Duodenal mucosa (tissue), 2 donors: ENCODE measurements around the gene AMZ2.
A peak's percentile ranks its signal among the peaks of the same experiment; 100 is the strongest.
"Not testable (repeated sequence)": the region's sequence is repeated elsewhere in the genome, so short reads cannot be mapped to it uniquely, and the experiment has no call there.

ENCODE experiments used
- H3K27ac ChIP-seq: one replicate; pipeline ENCODE4 v1.7.0; 2013; ENCODE audit warnings: low read depth, low read length
- H3K27me3 ChIP-seq, 2 donors: one replicate each; pipeline ENCODE4 v1.7.0; 2013; ENCODE audit warnings: low read length in 2 of 2, control low read depth in 1 of 2; ENCODE audit not compliant: insufficient read depth in 2 of 2, control insufficient read depth in 1 of 2
- H3K36me3 ChIP-seq, 2 donors: one replicate each; pipeline ENCODE4 v1.7.0; 2013; ENCODE audit warnings: low read length in 2 of 2, control low read depth in 1 of 2; ENCODE audit not compliant: insufficient read depth in 2 of 2, control insufficient read depth in 1 of 2
- H3K4me1 ChIP-seq, 2 donors: one replicate each; pipeline ENCODE4 v1.7.0; 2013; ENCODE audit warnings: low read length in 2 of 2, control low read depth in 1 of 2; ENCODE audit not compliant: insufficient read depth in 2 of 2, control insufficient read depth in 1 of 2
- H3K4me3 ChIP-seq, 2 donors: one replicate each; pipeline ENCODE4 v1.7.0; 2013; ENCODE audit warnings: low read length in 2 of 2, low read depth in 1 of 2
- H3K9ac ChIP-seq, 2 donors: one replicate each; pipeline ENCODE4 v1.7.0; 2013; ENCODE audit warnings: low read length in 2 of 2, low read depth in 1 of 2
- H3K9me3 ChIP-seq, 2 donors: one replicate each; pipeline ENCODE4 v1.7.0; 2013; ENCODE audit warnings: low read length in 2 of 2, control low read depth in 1 of 2; ENCODE audit not compliant: control insufficient read depth in 1 of 2

Gene AMZ2

DNA sequence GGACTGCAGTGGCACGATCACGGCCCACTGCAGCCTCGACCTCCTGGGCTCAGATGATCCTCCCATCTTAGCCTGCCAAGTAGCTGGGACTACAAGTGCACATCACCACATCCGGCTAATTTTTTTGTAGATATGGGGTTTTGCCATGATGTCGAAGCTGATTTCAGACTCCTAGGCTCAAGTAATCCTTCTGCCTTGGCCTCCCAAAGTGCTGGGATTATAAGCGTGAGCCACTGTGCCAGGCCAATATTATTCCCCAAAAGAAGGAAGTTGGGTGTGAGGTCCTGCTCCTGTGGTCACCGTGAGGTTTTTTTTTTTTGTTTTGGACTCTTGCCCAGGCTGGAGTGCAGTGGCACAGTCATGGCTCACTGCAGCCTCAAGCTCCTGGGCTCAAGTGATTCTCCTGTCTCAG lies 1.5 kb downstream of the AMZ2 start:
- Histone ChIP-seq H3K9ac (no peak overlapping the region), H3K9me3 (no peaks in the 10 kb centered on the region), H3K27ac (no peak overlapping the region), H3K27me3 (no peaks in the 10 kb centered on the region), H3K4me3 (no peak overlapping the region), H3K36me3 (no peaks in the 10 kb centered on the region), H3K4me1 (peaks cover 6 to 9% of the 10 kb centered on the region in 2 donors)

DNA sequence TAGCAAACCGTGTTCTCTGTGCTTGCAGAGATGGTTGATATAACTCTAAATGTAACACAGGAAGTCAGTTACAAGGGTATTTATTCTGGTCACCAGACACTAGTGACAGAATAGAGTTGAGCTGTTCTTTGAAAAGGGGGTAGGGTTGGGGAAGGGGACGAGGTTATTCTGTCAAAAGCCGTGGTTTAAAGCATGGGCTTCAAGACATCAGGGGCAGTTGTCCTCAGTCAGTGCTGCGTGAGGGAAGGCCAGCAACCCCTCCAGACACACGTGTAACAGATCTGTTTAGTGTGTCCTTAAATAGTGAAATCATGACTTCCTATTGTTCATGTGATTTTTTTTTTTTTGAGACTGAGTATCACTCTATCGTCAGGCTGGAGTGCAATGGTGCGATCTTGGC lies 5.6 kb downstream of the AMZ2 start:
- not testable (repeated sequence) for H3K4me3 ChIP-seq, H3K9ac ChIP-seq, H3K27me3 ChIP-seq, H3K9me3 ChIP-seq, H3K27ac ChIP-seq, H3K36me3 ChIP-seq
- H3K4me1 ChIP-seq = peaks cover 3 to 13% of the 10 kb centered on the region in 2 donors

DNA sequence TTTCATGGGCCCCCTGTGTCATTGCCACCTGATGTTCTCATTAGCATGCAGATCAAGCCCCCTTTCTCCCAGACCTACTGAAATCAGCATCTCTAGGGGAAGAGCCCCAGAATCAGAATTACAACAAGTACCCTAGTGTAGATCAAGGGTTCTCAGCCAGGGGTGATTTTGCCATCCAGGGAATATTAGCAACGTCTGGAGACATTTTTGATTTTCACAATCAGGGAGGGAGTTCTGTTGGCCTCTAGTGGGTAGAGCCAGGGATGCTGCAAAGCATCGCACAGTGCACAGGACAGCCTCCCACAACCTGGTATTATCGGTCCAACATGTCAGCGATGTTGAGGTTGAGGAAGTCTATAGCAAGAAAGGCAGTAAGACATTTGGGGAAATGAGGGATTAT lies 7.3 kb downstream of the AMZ2 start:
- peaks cover 0 to 6% of the 10 kb centered on the region in 2 donors for H3K4me1 ChIP-seq
- H3K4me3 ChIP-seq = no peak overlapping the region
- H3K27ac ChIP-seq = no peak overlapping the region
- H3K36me3 ChIP-seq = peaks cover 0 to 6% of the 10 kb centered on the region in 2 donors
- no peaks in the 10 kb centered on the region for H3K27me3 ChIP-seq
- H3K9ac ChIP-seq = no peak overlapping the region
- H3K9me3 ChIP-seq = no peaks in the 10 kb centered on the region

DNA sequence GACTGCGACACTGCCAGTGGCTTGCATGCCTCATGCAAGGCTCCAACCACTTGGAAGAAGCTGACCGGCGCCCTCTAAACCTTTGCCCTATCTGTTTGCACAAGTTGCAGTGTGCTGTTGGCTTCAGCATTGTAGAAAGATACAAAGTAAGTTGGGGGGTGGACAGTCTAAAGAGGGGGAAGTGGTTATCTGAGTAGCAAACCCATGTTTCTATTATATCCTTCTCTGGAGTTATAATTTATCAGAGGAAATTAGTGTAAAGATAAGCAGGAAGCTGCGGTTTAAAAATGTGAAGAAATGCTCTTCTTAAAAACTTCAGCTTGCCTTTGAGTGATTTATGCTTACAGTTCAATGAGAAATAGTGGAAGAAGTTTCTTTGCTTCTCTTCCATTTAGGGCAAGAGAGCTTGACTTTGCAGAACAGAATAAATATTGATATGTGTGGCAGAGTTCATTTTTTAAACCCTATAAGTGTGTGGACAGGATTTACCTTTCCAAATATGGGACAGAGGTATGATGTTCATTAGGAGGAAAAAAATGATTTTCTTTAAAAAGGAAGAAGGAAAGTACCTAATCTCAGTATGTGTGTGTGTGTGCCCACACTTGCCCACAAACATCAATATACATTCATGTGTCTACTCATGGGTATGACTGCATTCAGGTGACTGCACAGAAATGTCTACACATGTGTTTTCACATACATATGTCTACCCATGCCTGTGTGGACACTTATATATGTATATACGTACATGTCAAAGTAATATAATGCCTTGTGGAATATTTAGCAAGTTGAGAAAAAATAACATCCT lies 8.1 kb downstream of the AMZ2 start:
- no peaks in the 10 kb centered on the region for H3K27me3 ChIP-seq
- H3K9me3 ChIP-seq = no peaks in the 10 kb centered on the region
- peaks cover 0 to 6% of the 10 kb centered on the region in 2 donors for H3K4me1 ChIP-seq
- H3K9ac ChIP-seq = no peak overlapping the region
- H3K4me3 ChIP-seq = peak overlapping the region in 1 of 2 donors; percentile 21
- no peak overlapping the region for H3K27ac ChIP-seq
- H3K36me3 ChIP-seq = peaks cover 0 to 6% of the 10 kb centered on the region in 2 donors

DNA sequence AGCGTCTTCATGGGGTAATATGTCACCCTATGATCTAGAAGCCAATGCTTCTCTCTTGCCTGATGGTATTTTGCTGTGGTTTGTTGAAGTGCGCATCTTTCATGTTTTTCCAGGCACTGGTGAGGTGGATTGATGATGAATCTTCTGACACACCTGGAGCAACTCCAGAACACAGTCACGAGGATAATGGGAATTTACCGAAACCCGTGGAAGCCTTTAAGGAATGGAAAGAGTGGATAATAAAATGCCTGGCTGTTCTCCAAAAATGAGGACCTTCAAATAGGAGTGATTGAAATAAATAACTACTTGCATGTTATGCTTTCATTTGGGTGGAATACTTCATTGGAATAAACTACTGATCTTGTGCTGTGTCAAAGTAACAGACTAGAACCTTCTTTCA lies 8.9 kb downstream of the AMZ2 start:
- H3K36me3 ChIP-seq, H3K27me3 ChIP-seq, H3K4me3 ChIP-seq, H3K9me3 ChIP-seq, H3K9ac ChIP-seq, H3K27ac ChIP-seq, H3K4me1 ChIP-seq: not testable (repeated sequence)

DNA sequence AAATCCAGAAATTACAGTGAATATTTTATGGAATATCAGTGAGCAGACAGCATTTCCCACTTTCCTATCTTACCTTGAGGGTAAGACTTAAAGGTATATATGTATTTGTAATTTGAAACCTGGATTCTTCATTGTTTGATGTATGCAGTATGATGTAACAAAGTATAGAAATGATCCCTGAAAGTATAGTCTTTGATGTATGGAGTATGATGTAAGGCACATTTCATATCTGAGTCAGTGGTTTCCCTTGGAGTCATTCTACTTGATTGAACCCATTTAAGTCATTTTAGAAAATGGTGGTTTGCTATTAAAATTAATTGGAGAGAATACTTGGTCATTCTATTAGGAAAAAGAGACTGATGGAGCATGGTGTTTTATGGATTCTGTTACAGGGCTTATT lies 10.1 kb downstream of the AMZ2 start:
- Histone ChIP-seq H3K27ac (no peak overlapping the region), H3K27me3 (no peaks in the 10 kb centered on the region), H3K9ac (no peak overlapping the region), H3K36me3 (peaks cover 0 to 6% of the 10 kb centered on the region in 2 donors), H3K9me3 (no peaks in the 10 kb centered on the region), H3K4me1 (peaks cover 0 to 6% of the 10 kb centered on the region in 2 donors), H3K4me3 (no peak overlapping the region)

DNA sequence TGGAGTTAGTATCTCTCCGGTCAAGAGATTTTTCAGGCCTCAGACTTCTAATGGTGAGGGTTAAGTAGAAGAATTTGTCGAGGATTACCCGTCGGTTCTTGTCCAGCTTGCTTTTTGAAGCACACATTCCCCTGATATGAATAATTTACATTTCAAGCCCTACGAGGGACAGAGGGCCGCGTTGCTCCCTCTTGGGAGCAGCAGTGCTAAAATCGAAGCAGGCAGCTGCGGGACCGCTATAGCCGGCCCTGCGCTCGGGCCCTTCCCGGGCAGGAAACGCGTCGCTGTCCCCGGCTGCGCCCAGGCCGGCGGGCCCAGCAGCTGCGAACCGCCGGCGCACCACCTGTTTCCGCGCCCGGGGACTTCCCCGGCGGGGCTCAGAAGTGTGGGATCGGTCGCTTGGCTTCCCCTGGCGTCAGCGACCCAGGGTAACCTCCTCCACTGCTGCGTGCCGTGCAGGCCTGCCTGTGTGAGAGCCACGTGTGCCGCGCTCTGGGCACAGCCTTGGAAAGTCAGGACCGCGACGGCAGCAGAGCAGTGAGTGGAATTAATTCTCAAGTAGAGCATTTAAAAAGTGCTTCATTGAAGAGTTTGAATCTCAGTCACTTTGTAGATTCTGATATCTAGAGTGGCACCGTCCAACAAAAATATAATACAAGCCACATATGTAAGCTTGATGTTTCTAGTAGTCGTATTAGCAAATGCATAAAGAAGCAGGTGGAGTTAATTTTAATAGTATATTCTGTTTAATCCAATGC lies 11.2 kb downstream of the AMZ2 start:
- H3K27ac ChIP-seq, H3K36me3 ChIP-seq, H3K27me3 ChIP-seq, H3K9me3 ChIP-seq: not testable (repeated sequence)
- peak overlapping the region in 1 of 2 donors; percentile 38 for H3K9ac ChIP-seq
- peak overlapping the region in 1 of 2 donors; percentile 22 for H3K4me3 ChIP-seq
- peaks cover 0 to 11% of the 10 kb centered on the region in 2 donors for H3K4me1 ChIP-seq

DNA sequence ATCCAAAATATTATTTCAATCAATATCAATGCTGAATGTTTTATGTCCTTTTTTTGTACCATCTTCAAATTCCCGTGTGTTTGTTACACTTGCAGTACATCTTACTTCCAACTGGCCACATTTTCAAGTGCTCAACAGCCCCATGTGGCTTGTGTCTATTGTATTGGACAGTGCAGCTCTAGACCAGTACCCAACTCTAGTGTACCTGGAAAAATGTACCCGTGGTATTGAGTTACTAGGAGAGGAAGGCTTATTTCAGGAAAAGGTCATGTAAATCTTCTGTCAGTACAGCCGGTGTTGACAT lies 11.8 kb downstream of the AMZ2 start:
- not testable (repeated sequence) for H3K4me3 ChIP-seq, H3K9ac ChIP-seq, H3K36me3 ChIP-seq, H3K27me3 ChIP-seq, H3K9me3 ChIP-seq, H3K27ac ChIP-seq
- H3K4me1 ChIP-seq = peaks cover 0 to 11% of the 10 kb centered on the region in 2 donors

DNA sequence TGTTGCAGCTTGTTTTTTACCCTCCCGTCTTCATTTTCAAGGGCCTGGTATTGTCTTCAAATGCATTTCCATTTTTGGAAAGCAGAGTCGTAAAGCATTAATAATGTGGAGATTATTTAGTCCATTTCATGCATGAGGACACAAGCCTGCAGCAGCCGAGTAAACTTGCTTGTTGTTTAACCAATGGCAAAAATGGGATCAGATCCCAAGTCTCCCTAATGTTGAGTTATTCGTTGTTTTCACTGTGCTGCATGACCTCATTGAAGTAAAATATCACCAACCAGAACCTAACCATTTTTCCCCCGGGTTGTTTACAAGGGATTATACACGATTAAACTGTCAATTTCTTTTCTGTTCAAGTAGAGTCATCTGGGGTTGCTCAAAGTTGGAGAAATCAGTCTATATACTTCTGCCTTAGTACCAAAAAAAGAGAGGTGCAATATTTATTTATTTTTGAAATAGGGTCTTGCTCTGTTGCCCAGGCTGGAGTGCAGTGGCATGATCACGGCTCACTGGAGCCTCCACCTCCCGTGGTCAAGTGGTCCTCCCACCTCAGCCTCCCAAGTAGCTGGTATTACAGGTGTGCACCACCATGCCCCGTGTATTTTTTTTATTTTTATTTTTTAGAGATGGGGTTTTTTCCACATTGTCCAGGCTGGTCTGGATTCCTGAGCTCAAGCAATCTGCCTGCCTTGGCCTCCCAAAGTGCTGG lies 12.4 kb downstream of the AMZ2 start:
- no peak overlapping the region for H3K4me3 ChIP-seq
- no peaks in the 10 kb centered on the region for H3K27me3 ChIP-seq
- H3K4me1 ChIP-seq = peaks cover 0 to 10% of the 10 kb centered on the region in 2 donors
- no peak overlapping the region for H3K27ac ChIP-seq
- no peak overlapping the region for H3K9ac ChIP-seq
- peaks cover 0 to 5% of the 10 kb centered on the region in 2 donors for H3K36me3 ChIP-seq
- no peaks in the 10 kb centered on the region for H3K9me3 ChIP-seq

DNA sequence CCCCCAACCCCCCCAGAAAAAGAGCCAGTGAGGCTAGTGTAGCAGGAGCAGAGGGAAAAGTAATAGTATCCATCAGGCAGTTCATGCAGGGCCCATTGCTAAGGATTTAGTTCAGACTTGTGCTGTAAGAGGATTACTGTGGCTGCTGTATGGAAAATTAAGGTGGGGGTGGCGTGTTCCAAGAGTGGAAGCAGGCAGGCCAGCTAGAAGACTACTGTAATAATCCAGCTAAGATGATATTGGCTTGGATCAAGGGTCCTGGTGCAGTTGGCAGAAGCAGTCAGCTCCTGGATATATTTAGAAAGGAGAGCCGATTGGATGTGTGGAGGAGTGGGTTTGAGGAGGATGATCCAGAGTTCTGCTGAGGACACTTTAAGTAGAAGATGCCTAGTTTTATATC lies 14.6 kb downstream of the AMZ2 start:
- H3K27me3 ChIP-seq, H3K4me3 ChIP-seq, H3K4me1 ChIP-seq, H3K36me3 ChIP-seq, H3K9ac ChIP-seq, H3K27ac ChIP-seq, H3K9me3 ChIP-seq: not testable (repeated sequence)
